Suppressor macrophage treated with lipopolysaccharide for 1 hour (primary cell): ENCODE measurements around the gene XRN1.
"Not testable (repeated sequence)": the region's sequence is repeated elsewhere in the genome, so short reads cannot be mapped to it uniquely, and the experiment has no call there.

ENCODE experiments used
- DNase-seq, 3 donors: peaks; one replicate each; pipeline ENCODE4 v3.0.0-alpha.2; 2020 to 2022

The XRN1 gene, protein sequence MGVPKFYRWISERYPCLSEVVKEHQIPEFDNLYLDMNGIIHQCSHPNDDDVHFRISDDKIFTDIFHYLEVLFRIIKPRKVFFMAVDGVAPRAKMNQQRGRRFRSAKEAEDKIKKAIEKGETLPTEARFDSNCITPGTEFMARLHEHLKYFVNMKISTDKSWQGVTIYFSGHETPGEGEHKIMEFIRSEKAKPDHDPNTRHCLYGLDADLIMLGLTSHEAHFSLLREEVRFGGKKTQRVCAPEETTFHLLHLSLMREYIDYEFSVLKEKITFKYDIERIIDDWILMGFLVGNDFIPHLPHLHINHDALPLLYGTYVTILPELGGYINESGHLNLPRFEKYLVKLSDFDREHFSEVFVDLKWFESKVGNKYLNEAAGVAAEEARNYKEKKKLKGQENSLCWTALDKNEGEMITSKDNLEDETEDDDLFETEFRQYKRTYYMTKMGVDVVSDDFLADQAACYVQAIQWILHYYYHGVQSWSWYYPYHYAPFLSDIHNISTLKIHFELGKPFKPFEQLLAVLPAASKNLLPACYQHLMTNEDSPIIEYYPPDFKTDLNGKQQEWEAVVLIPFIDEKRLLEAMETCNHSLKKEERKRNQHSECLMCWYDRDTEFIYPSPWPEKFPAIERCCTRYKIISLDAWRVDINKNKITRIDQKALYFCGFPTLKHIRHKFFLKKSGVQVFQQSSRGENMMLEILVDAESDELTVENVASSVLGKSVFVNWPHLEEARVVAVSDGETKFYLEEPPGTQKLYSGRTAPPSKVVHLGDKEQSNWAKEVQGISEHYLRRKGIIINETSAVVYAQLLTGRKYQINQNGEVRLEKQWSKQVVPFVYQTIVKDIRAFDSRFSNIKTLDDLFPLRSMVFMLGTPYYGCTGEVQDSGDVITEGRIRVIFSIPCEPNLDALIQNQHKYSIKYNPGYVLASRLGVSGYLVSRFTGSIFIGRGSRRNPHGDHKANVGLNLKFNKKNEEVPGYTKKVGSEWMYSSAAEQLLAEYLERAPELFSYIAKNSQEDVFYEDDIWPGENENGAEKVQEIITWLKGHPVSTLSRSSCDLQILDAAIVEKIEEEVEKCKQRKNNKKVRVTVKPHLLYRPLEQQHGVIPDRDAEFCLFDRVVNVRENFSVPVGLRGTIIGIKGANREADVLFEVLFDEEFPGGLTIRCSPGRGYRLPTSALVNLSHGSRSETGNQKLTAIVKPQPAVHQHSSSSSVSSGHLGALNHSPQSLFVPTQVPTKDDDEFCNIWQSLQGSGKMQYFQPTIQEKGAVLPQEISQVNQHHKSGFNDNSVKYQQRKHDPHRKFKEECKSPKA (N-terminal part only)

DNA sequence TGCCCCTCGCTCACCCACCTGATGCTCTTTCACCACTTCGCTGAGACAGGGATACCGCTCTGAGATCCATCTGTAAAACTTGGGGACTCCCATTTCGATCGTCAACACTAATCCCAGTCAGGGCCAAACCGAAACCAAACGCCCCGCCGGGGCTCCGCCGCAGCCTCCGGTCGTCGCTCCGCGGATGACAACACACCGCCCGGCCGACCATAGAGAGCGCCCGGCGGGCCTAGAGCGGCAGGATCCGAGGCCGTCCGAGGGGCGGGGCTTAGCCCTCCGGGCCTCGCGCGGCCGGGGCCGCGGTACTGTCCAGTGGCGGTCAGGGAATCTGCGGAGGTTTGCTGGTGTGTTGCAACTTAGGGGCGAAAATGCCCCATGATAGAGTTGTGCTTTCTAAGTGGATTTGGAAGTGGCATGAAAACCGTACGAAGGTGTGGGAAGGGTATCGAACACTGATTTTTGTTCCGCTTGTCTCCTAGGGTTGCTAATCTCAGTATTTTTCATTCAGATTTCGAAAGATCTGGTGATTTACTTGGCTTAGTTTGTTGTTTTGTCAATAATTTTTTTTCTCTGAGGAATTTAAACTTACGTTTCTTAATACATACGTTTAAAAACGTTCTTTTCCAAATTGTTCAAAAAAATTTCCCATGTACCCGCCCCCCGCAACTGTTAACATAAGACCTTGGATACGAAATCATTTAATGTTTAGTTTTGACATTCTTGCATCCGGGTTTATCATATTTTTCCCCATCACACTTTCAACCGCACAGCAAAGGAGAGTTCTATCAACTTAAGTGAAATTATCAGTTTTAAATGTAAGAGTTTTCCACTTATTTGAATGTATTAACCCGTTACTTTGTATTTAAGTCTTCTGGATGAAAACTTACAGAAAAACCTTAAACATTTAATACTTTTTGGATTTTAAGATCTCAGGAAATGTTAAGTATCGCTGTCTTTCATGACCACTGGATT, at the start of gene XRN1:
TSS of gene XRN1 (minus strand) at position 186 of the 972 bp plus-strand sequence. CDS start at position 93, 93 bp downstream.
- DNase-seq, result peak; percentile 99 to 100 (median 99)

DNA sequence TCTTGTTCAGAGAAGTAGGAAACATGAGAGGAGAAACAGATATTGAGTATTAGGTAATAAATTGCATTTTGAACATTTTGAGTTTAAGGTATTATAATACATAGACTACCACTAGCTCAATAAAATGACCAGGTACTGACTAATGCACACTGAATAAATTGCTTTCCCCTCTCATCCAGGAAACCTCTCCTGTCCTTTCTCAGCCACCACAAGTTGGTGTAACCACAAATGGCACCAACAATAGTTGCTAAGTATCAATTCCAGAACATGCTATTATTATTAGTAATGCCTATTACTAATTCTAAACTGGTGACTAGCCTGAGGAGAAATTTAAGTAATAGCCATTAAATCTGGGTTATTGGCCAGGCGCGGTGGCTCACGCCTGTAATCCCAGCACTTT, 47.3 kb upstream of the XRN1 start:
- no peak for DNase-seq

DNA sequence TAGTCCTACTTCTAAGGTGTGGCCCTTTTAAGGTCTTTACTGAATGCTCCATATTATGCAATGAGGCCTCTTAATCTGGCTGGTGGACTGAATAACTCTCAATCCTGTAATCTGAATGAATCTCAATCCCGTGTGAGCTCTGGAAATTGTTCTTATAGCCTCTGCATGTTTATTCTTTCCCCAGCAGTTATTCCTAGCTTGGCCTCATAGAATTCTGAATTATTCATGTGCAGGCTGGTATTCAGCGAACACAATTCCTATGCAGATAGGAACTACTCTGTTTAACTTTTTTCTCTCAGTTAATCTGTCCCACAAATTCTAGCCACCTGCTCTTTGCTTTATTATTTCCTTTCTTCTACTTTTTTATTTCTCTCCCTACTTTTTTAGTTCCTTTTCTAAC, 44.3 kb upstream of the XRN1 start:
- DNase-seq, result no peak

DNA sequence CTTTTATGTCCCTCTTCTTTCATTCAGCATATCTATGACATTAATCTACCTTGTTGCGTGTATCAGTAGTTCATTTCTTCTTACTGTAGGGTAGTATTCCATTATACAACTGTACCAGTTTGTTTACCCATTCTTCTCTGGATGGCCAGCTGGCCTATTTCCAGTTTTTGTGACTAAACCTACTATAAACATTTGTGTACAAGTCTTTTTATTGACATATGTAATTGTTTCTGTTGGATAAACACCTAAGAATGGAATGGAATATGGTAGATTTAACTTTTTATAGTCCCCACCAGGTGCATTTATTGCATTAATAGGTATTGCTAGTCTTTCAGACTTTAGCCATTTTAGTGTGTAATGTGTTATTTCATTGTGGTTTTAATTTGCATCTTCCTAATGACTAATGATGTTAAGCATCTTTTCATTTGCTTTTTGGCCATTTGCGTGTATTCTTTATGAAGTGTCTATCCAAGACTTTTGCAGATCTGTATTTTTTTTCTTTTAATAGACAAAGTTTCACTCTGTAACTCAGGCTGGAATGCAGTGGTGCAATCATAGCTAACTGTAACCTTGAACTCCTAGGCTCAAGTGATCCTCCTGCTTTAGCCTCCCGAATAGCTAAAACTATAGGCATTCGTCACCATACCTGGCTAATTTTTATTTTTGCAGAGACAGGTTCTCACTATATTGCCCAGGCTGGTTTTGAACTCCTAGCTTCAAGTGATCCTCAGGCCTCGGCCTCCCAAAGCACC, 41.9 kb upstream of the XRN1 start:
- DNase-seq, result no peak

DNA sequence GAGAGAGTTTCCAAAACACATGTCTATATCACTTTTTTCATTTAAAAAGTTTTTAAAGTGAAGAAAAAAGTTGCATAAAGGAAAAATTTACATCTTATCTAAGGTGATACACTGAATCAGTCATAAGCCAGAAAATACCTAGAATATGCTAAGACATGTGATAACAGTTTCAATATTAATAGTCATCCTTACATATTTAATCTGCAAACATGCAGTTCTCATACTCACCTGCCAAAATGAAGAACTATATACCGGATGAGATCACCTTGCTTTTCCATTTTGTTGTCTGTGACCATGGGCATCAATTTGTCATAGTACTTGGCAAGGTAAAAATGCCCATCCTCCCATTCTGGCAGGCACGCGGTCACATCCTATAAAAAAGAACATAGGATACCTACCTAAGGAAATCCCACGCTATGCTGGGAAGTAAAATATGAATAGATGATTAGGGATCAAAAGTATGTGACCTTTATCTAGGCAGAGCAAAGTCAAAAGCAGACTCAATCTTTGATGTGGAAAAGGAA, 37.1 kb upstream of the XRN1 start:
- no peak for DNase-seq

DNA sequence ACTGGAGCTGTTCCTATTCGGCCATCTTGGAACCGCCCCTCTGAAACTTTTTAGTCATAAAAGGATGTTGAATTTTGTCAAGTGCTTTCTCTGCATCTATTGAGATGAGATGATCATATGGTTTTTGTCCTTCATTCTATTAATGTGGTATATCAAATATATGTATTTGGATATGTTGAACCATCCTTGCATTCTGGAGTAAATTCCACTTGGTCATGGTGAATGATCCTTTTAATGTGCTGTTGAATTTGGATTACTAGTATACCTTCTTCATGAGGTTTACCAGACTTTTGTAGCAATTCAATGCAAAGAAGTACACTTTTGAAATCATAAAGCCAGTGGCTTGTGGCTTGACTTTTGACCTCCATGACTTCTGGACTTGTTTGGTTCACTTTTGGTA, 33.4 kb upstream of the XRN1 start:
- no peak for DNase-seq

DNA sequence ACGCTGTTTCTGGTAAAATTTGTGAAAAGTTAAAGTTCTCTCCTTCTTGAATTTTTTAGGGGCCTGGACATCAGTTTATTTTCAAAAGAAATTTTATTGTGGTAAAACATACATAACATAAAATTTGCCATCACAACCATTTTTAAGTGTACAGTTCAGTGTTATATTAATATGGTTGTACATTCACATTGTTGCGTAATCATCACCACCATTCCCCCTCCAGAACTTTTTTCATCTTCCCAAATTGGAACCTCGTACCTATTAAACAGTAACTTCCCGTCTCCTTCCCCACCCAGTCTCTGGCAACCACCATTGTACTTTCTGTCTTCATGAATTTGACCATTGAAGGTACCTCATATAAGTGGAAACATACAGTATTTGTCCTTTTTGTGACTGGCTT, 23.0 kb upstream of the XRN1 start:
- DNase-seq, result no peak

DNA sequence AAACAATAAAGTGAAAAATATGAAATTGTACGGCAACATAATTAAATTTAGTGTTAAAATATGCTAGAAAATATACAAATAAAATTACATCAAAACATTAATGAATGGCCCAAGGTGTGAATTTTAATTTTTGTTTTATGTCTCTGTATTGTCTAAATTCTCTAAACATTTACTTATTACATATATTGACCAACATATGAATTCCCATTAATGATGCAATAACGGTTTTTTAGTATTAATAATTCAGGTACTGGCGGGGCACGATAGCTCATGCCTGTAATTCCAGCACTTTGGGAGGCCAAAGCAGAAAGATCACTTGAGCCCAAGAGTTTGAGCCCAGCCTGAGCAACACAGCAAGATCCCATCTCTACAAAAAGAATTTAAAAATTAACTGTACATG, 20.6 kb upstream of the XRN1 start:
- DNase-seq, result no peak

DNA sequence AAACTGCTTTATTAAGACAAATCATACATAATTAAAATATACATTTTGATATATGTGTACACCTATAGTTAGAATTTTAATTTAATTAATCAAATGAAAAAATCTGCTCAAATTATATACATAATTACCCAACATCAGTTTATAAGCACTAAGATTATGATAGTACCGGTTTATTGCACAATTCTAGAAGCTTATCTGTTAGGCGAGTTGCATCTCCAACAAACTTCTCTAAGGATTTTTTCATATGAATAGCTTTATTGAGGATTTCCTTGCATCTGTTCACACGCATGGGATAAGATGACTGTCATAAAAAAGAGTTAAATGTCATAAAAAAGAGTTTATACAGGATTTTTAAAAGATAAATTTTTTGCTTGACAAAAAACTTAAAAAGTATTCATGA, 19.9 kb upstream of the XRN1 start:
- no peak for DNase-seq

DNA sequence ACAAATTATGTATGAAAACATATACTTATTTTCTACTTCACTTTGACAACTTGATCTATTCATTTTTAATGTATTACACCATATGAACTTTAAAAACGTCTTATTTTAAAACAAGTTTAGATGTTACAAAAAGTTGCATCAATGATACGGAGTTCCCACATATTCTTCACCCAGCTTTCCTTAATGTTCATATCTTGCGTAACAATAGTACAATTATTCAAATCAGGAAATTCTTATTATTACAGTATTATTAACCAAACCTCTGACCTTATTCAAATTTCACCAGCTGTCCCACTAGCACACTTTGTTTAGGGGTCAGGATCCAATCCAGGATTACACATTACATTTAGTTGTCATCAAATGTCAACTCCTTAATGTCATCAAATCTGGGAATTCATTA, 12.9 kb upstream of the XRN1 start:
- DNase-seq, result no peak

DNA sequence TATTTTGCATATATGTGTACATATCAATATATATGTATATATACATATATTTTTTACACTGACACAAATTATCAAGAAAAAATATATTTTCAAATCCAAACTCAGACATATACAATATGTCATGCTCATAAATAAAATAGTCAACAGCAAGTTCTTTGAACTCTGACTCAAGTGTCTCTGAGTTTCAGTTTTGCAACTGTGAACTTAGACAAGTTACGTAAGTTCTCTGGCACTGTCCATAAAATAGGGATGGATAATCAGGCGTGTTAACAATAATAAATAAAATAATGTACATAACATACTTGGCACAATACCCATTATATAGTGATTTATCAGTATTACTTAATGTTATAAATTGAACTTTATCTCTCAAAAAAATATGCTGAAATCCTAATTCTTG, 12.1 kb upstream of the XRN1 start:
- DNase-seq, result no peak

DNA sequence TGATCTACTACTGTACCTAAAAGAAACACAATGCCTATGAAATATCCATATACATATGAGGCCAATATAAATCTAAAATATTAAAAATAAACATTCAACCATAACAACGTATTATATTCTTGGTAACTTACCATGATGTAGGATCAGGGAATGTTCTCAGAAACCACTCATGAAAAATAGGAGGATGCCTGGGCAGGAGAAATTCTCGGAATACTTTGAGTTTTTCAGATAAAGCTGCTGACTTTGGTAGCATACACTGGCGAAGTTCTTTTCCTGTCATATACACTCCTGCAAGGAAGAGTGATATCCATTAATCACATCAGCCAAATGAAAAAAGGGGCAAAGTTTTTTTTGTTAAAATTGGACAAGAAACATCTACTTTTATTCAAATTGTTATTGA, 11.3 kb upstream of the XRN1 start:
- no peak for DNase-seq

DNA sequence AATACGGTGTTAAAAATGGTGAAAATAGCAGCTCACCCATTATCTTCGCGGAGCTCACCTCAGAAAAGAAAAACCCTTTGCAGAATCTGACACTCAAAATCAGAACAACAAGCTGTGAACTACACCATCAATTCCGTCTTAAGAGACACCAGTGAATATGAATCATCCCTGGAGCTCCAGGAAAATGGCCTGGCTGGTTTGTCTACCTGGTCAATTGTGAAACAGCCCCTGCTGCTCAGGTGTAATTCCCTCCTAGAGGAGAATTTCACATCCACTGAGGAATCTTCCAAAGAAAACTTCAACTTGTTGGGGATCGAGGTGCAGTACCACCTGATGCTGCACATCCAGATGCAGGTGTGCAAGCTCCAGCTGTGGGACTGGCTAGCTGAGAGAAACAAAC, 3.0 kb upstream of the XRN1 start:
- no peak for DNase-seq

DNA sequence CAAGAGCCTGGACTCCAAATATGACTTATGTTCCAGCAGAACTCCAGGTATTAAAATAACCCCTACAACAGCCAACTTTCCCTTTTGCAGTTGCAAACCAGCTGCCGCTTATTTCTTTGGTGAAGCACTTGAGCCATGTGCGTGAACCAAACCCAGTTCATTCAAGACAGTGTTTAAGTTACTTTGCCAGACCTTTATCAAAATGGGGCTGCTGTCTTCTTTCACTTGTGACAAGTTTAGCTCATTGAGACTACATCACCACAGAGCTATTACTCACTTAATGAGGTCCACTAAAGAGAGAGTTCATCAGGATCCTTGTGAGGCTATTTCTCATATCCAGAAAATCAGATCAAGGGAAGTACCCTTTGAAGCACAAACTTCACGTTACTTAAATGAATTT, 2.4 kb upstream of the XRN1 start:
- DNase-seq, result no peak

DNA sequence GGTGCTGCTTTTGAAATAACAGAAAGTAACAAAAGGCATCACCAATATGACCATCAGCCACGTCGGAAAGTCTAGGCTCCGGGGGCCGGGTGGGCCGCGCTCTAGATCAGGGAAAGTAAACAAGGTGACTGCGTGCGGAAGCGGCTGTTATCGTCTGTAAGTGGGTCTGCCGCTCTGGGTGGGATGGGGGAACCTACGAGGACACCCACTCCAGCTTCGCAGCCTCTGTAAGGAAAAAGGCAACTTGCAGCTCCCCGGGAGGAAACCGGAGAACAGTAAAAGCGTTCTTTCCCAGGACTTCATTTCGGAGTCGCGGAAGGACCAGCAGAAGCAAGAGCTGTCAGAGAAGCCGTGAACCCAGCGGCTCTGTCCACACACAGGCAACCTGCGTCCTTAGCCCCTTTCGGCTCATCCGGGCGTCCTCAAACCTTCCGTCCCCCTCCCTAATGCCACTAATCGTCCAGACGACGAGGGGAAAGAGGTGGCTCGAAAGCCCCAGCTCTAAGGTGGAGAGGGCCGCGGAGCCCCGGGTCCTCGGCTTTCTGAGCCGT, 461 bp downstream of the XRN1 start:
- DNase-seq, result peak; percentile 47 to 73 (median 68)

DNA sequence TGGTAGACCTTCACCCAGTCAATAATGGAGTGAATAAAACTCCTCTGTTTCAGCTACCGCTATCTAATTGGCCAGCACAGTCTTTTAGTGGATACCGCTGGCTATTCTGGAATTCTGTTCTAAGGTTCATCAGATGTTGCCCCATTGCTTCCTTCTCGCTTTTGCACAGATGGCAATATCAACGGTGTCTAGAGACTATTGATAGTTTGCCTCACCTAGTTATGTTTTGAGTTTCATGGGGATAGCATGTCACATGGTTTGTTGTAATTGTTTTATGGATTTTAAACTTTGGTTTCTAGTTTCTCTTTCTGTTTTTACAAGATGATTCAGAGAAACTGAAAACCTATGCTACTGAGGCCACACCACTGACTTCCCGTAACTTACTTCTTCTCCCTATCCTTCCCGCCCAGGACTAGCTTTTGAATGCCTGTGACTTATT, 2.0 kb downstream of the XRN1 start:
- DNase-seq, result peak; percentile 76 to 94 (median 79)

DNA sequence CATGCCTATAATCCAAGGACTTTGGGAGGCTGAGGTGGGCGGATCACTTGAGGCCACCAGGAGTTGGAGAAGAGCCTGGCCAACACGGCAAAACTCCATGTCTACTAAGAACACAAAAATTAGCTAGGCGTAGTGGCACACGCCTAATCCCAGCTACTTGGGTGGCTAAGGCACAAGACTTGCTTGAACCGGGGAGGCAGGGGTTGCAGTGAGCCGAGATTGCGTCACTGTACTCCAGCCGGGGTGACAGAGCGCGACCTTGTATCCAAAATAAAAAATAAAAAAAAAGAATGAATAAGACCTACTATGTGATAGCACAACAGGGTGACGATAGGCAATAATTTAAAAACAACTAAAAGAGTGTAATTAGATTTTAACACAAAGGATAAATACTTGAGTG, 3.5 kb downstream of the XRN1 start:
- DNase-seq, result no peak

DNA sequence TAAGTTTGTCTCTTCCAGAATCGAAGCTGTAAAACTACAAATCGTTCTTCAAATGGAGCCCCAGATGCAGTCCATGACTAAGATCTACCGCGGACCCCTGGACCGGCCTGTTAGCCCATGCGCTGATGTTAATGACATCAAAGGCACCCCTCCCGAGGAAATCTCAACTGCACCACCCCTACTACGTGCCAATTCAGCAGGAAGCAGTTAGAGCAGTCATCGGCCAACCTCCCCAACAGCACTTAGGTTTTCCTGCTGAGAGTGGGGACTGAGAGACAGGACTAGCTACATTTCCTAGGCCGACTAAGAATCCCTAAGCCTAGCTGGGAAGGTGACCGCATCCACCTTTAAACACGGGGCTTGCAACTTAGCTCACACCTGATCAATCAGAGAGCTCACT, 4.8 kb downstream of the XRN1 start:
- not testable (repeated sequence) for DNase-seq

DNA sequence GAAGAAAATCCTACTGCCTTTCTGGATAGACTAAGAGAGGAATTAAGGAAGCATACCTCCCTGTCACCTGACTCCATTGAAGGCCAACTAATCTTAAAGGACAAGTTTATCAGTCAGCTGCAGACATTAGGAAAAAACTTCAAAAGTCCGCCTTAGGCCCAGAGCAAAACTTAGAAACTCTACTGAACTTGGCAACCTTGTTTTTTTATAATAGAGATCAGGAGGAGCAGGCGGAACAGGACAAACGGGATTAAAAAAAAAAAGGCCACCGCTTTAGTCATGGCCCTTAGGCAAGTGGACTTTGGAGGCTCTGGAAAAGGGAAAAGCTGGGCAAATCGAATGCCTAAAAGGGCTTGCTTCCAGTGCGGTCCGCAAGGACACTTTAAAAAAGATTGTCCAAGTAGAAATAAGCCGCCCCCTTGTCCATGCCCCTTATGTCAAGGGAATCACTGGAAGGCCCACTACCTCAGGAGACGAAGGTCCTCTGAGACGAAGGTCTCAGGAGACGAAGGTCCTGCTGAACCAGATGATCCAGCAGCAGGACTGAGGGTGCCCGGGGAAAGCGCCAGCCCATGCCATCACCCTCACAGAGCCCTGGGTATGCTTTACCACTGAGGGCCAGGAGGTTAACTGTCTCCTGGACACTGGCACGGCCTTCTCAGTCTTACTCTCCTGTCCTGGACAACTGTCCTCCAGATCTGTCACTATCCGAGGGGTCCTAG, 8.2 kb downstream of the XRN1 start:
- DNase-seq, result not testable (repeated sequence)

DNA sequence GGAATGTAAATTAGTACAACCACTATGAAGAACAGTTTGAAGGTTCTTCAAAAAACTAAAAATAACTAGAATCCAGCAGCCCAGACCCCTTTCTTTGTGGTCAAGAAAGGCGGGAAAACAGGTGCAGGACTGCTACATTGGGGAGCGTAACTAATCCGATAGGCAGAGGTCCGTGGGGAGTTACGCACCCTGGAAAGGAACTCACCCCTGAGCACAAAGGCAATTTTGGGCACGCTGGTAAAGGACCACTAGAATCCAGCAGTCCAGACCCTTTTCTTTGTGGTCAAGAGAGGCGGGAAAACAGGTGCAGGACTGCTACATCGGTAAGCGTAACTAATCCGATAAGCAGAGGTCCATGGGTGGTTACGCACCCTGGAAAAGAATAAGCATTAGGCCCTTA, 9.7 kb downstream of the XRN1 start:
- not testable (repeated sequence) for DNase-seq
